Testis (tissue), 3 donors: ENCODE results near the gene ADD1. TPM values are rescaled to one million over a fixed set of nuclear protein-coding genes. Genes with fewer than 3 reads are reported as not detected.

Source experiments
- DNase-seq: peaks from one replicate; pipeline ENCODE4 v3.0.0-alpha.2; 2019
- H3K27ac ChIP-seq, 2 donors: fragments of 200-600 bp; sonication (generic); one replicate each; pipeline ENCODE4 v1.5.1; 2019
- H3K27me3 ChIP-seq: fragments of 200-600 bp; sonication (generic); one replicate; pipeline ENCODE4 v1.5.1; 2019
- H3K36me3 ChIP-seq: fragments of 200-600 bp; sonication (generic); one replicate; pipeline ENCODE4 v1.5.1; 2017; ENCODE audit warnings: low read depth; ENCODE audit errors: missing control alignments
- H3K4me1 ChIP-seq: fragments of 200-600 bp; sonication (generic); one replicate; pipeline ENCODE4 v1.5.1; 2019
- H3K4me3 ChIP-seq, 2 donors: fragments of 200-600 bp; sonication (generic); one replicate each; pipeline ENCODE4 v1.5.1; 2017 to 2019
- H3K9me3 ChIP-seq: fragments of 200-600 bp; sonication (generic); one replicate; pipeline ENCODE4 v1.5.1; 2017
- CTCF ChIP-seq, 3 experiments: fragments of 450-650 bp in 2 of 3; fragments of 200-600 bp in 1 of 3; sonication (generic) in 1 of 3; IDR thresholded peaks; one replicate each; pipeline ENCODE4 v1.5.1; 2016 to 2019; ENCODE audit warnings: antibody characterized with exemption in 3 of 3, mild to moderate bottlenecking in 2 of 3, moderate library complexity in 1 of 3
- POLR2A ChIP-seq: fragments of 450-650 bp; IDR thresholded peaks from one replicate; pipeline ENCODE4 v1.6.1; 2017; ENCODE audit warnings: antibody characterized with exemption, mild to moderate bottlenecking, moderate library complexity
- WGBS, 2 donors: methylation state at CpG; one replicate each; pipeline ENCODE4 v1.1.5; 2018; 5-methylcytosine and 5-hydroxymethylcytosine counted together
- intact Hi-C: fragments of 100-400 bp; cut with DNase I; formaldehyde crosslinking; loops from one replicate; pipeline ENCODE4 v1.15.1; 2023; ENCODE audit warnings: low total_unique reads
- polyA plus RNA-seq: library from polyadenylated mRNA; stranded (reverse); fragments of 350-450 nt; fragmentation: Illumina TruSeq; extraction: RNeasy Lipid Tissue Mini Kit (QIAGEN cat#74804); gene quantifications from one replicate; pipeline ENCODE4 v1.2.3, GENCODE V29; 2014; ENCODE audit warnings: low read depth, low replicate concordance; ENCODE audit not compliant: insufficient read depth
- total RNA-seq, 2 donors: library from RNA; depleted of rRNA; stranded (reverse); fragments of >200 nt; gene quantifications; one replicate each; pipeline ENCODE4 v1.2.3, GENCODE V29; 2016

Gene ADD1
- total and polyA plus RNA-seq, 3 donors from 2014 or later: 233 to 355 (median 318) TPM

- Histone ChIP-seq H3K36me3 (no peaks in the 10 kb centered on the region), H3K4me3 (no peak overlapping the region), H3K27ac (no peak overlapping the region), H3K4me1 (peaks cover 6% of the 10 kb centered on the region), H3K27me3 (no peaks in the 10 kb centered on the region), H3K9me3 (no peaks in the 10 kb centered on the region)
- DNase-seq: no peak
- WGBS, 2 donors: 92 to 95% methylated on average over 19 of the region's 19 CpGs
- intact Hi-C loops: no loop called here
- TF ChIP-seq POLR2A (no peak), CTCF (IDR thresholded peaks at IDR 0.05) (no peak)
These were observed 103.4 kb downstream of the ADD1 start for GRCh38 chr4:2946812-2947600.

- intact Hi-C loops: no loop called here
These were observed 104.3 kb downstream of the ADD1 start for GRCh38 chr4:2947926-2948325.

GRCh38 chr4:2948895-2949781, 105.5 kb downstream of the ADD1 start:
- Histone ChIP-seq H3K27me3 (no peaks in the 10 kb centered on the region), H3K27ac (no peak overlapping the region), H3K4me1 (peaks cover 6% of the 10 kb centered on the region), H3K9me3 (no peaks in the 10 kb centered on the region), H3K36me3 (no peaks in the 10 kb centered on the region), H3K4me3 (no peak overlapping the region)
- peak; percentile 78 for DNase-seq
- intact Hi-C loops: no loop called here
- WGBS, 2 donors: 88 to 91% methylated on average over 14 of the region's 14 CpGs
- TF ChIP-seq POLR2A (no peak), CTCF (IDR thresholded peaks at IDR 0.05) (peak in 2 of 3 experiments; percentile 25 to 35)

More at GRCh38 chr4:2947926-2948325, 104.3 kb downstream of the ADD1 start:
- Histone ChIP-seq H3K9me3 (no peaks in the 10 kb centered on the region), H3K4me1 (peaks cover 6% of the 10 kb centered on the region), H3K4me3 (no peak overlapping the region), H3K27me3 (no peaks in the 10 kb centered on the region), H3K27ac (no peak overlapping the region), H3K36me3 (no peaks in the 10 kb centered on the region)
- TF ChIP-seq CTCF (IDR thresholded peaks at IDR 0.05) (no peak), POLR2A (no peak)
- no peak for DNase-seq
- 82 to 84% methylated on average over 11 of the region's 11 CpGs for WGBS, 2 donors

GRCh38 chr4:2949782-2950125, 106.1 kb downstream of the ADD1 start:
- Histone ChIP-seq H3K36me3 (no peaks in the 10 kb centered on the region), H3K9me3 (no peaks in the 10 kb centered on the region), H3K4me1 (peaks cover 2% of the 10 kb centered on the region), H3K27me3 (no peaks in the 10 kb centered on the region), H3K4me3 (no peak overlapping the region), H3K27ac (no peak overlapping the region)
- intact Hi-C loops: no loop called here
- WGBS, 2 donors: 93 to 94% methylated on average over 11 of the region's 11 CpGs
- no peak for DNase-seq
- TF ChIP-seq POLR2A: no peak
- TF ChIP-seq CTCF (IDR thresholded peaks at IDR 0.05): no peak
